Activated T-helper 1 cell treated with anti-CD3 and anti-CD28 coated beads, Interleukin-12 subunit alpha, Interleukin-12 subunit beta, Interleukin-2, Interleukin-4 antibody, amounts not matched to agents 30 ng/mL and 10 ng/mL and 1 ng/mL, durations not matched to agents 14 hours and 24 hours and 36 hours (primary cell): ENCODE data around the gene EBPL. TPM values are rescaled to one million over a fixed set of nuclear protein-coding genes. Genes with fewer than 3 reads are reported as not detected.
A peak's percentile ranks its signal among the peaks of the same experiment; 100 is the strongest.
"Not testable (repeated sequence)": the region's sequence is repeated elsewhere in the genome, so short reads cannot be mapped to it uniquely, and the experiment has no call there.

ENCODE experiments used
- DNase-seq: peaks from one replicate; pipeline ENCODE4 v3.0.0; 2021; ENCODE audit warnings: low spot score
- H3K27ac Mint-ChIP-seq: one replicate; pipeline ENCODE4 v1.8.0; 2021; ENCODE audit warnings: mild to moderate bottlenecking, mixed read lengths
- H3K27me3 Mint-ChIP-seq: one replicate; pipeline ENCODE4 v1.8.0; 2022; ENCODE audit warnings: mild to moderate bottlenecking, moderate library complexity, mixed read lengths; ENCODE audit not compliant: insufficient read depth
- H3K36me3 Mint-ChIP-seq: one replicate; pipeline ENCODE4 v1.8.0; 2021; ENCODE audit warnings: low read depth, mixed read lengths
- H3K4me1 Mint-ChIP-seq: one replicate; pipeline ENCODE4 v1.8.0; 2021; ENCODE audit warnings: low read depth, mixed read lengths
- H3K4me3 Mint-ChIP-seq: one replicate; pipeline ENCODE4 v1.8.0; 2021; ENCODE audit warnings: mild to moderate bottlenecking, moderate library complexity, mixed read lengths
- H3K9me3 Mint-ChIP-seq: one replicate; pipeline ENCODE4 v1.8.0; 2021; ENCODE audit warnings: mixed read lengths
- intact Hi-C: fragments of 100-400 bp; cut with micrococcal nuclease; formaldehyde crosslinking; loops from one replicate; pipeline ENCODE4 v1.15.1; 2024
- total RNA-seq: library from RNA; stranded (reverse); gene quantifications from 2 replicates; pipeline ENCODE4 v1.2.3, GENCODE V29; 2022

The EBPL gene
- 42.6 and 44.6 TPM in 2 replicates for total RNA-seq

DNA sequence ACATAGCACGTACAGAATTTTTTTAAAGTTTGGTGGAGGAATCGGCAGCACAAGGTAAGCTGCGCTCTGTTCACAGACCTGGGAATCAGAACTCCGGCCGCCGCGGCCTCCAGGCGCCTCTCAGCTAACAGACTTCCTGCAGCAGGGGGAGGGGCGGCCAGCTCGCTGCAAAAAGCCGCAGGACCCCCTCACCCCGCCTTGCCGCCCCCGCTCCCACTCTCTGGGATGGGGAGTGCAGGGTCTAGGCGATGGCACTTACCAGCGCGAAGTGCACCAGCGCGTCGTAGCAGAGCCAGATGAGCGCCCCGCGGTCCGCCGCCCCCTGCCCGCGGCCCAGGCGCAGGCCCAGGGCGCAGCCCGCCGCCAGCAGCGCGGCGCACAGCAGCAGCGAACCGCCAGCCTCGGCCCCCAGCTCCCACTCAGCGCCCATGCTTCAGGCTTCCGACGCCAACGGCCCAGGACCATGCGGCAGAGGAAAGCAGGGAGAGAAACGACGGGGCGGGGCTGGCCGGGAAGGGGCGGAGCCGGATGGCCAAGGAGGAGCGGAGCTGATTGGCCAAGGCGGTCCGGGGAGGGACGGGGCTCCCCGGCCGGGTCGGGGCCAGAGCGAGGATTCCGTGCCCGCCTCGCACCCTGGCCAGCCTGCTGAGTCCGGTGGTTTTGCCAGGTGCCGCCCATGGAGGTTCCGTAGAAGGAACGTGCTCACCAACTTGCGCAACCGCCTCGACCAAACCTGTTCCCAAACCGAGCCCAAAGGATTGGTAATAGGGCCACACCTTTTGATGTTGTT is at the start of gene EBPL:
EBPL (minus strand) TSS at position 492 of the 790 bp plus-strand sequence; CDS start at position 430, 62 bp downstream.
- H3K27ac Mint-ChIP-seq = peak within 1 kb of the TSS; percentile 77
- no peaks in the 10 kb centered on the region for H3K9me3 Mint-ChIP-seq
- DNase-seq = peak; percentile 83
- H3K4me1 Mint-ChIP-seq = peaks cover 34% of the 10 kb centered on the region
- peak within 1 kb of the TSS; percentile 92 for H3K4me3 Mint-ChIP-seq
- H3K27me3 Mint-ChIP-seq = no peaks in the 10 kb centered on the region
- H3K36me3 Mint-ChIP-seq = peaks cover 13% of the 10 kb centered on the region
- intact Hi-C loops = loop anchor here (1.0 to 10.0 kb wide), 6 partner anchors 8 to 394 kb away; partner anchors contain the start of genes PHF11, RCBTB1 and SPRYD7

DNA sequence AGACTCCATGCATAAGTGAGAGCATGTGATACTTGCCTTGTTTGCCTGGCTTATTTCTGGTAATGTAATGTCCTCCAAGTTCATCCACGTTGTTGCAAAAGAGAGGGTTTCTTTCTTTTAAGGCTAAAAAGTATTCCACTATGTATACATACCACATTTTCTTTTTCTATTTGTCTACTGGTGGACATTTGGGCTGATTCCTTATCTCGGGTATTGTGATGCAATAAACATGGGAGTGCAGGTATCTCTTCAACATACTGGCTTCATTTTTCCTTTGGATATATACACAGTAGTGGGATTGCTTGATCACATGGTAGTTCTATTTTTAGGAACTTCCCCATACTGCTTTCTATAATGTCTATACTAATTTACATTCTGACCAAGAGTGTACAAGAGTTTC is 49.6 kb upstream of the EBPL start:
- intact Hi-C loops = no loop called here
- no peaks in the 10 kb centered on the region for H3K9me3 Mint-ChIP-seq
- no peak for DNase-seq
- peaks cover 9% of the 10 kb centered on the region for H3K4me1 Mint-ChIP-seq
- H3K27ac Mint-ChIP-seq = no peak overlapping the region
- H3K27me3 Mint-ChIP-seq = no peaks in the 10 kb centered on the region
- H3K36me3 Mint-ChIP-seq = peaks cover 13% of the 10 kb centered on the region
- H3K4me3 Mint-ChIP-seq = no peak overlapping the region

DNA sequence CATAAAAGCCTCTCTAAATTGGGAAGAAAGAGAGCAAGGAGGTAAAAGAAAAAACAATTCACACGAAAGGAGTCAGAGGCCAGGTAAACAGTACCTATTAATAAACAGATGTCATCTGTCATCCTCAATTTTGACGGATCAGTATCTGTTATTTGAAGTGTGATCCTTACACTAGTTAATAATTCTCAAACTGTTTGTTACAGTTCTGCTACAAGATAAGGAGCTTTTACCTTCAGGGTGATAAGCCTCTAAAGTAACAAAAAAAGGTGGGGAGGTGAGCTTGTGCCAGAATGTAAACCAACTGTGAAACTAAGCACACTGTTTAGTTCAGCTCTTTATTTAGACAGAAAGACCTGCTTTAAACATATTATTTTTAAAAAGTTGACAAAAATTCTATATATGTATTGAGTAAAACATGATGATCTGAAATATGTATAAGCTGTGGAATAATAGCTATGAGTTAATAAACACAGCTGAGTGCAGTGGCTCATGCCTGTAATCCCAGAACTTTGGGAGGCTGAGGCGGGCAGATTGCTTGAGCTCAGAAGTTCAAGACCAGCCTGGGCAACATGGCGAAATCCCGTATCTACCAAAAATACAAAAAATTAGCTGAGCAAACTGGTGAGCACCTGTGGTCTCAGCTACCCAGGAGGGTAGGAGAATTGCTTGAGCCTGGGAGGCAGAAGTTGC is 48.4 kb upstream of the EBPL start:
- H3K27ac Mint-ChIP-seq = no peak overlapping the region
- H3K4me1 Mint-ChIP-seq = peaks cover 9% of the 10 kb centered on the region
- H3K27me3 Mint-ChIP-seq = no peaks in the 10 kb centered on the region
- peaks cover 9% of the 10 kb centered on the region for H3K36me3 Mint-ChIP-seq
- no peak overlapping the region for H3K4me3 Mint-ChIP-seq
- DNase-seq = no peak
- no peaks in the 10 kb centered on the region for H3K9me3 Mint-ChIP-seq
- intact Hi-C loops = no loop called here

DNA sequence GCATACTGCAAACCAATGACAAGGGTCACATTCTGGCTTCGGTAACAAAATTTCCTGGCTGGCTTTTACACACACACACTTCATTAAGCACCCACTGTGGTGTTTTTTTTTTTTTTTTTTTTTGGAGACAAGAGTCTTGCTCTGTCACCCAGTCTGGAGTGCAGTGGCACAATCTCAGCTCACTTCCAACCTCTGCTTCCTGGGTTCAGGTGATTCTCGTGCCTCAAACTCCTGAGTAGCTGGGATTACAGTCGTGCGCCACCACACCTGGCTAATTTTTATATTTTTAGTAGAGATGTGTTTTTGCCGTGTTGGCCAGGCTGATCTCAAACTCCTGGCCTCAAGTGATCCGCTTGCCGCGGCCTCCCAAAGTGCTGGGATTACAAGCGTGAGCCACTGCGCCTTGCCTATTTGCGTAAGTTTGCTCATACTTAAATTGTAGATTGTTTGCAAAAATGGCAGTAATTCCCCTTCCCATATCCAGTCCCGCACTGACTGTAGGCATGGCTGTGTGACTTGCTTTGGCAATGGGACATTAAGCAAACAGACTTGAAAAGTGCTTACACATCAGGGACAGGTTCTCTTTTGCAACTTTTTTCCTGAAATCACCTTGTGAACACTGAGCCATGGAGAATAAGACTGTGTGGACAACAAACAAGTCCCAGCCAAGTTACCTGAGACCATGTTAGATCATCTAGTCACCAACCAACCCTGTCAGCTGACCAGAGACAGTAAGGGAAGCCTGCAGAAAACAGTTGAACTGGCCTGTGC is 42.1 kb upstream of the EBPL start:
- H3K9me3 Mint-ChIP-seq = no peaks in the 10 kb centered on the region
- no peaks in the 10 kb centered on the region for H3K4me1 Mint-ChIP-seq
- no peaks in the 10 kb centered on the region for H3K27me3 Mint-ChIP-seq
- no peak for DNase-seq
- no peak overlapping the region for H3K4me3 Mint-ChIP-seq
- peaks cover 14% of the 10 kb centered on the region for H3K36me3 Mint-ChIP-seq
- intact Hi-C loops = no loop called here
- H3K27ac Mint-ChIP-seq = no peak overlapping the region

DNA sequence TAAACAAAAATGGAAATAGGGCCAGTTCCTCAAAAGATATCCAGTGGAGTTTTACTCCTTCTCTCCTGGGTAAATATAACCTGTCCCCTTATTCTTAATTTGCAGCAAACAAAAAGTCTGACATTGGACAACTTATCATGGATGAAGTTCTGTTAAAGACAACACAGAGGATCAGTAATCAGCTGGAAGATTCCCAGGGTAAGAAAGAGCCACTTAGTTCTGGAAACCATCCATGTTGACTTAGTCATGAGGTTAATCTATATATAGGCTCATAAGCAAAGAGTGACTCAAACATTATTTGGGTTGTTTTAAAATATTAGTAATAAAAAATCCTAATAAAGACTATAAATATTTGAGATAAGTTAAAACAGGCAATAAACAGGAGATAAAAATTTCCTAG is 40.5 kb upstream of the EBPL start:
- Mint-ChIP-seq H3K9me3 (no peaks in the 10 kb centered on the region), H3K27ac (no peak overlapping the region), H3K36me3 (peaks cover 18% of the 10 kb centered on the region), H3K27me3 (no peaks in the 10 kb centered on the region), H3K4me3 (no peak overlapping the region), H3K4me1 (no peaks in the 10 kb centered on the region)
- DNase-seq = no peak
- intact Hi-C loops = no loop called here

DNA sequence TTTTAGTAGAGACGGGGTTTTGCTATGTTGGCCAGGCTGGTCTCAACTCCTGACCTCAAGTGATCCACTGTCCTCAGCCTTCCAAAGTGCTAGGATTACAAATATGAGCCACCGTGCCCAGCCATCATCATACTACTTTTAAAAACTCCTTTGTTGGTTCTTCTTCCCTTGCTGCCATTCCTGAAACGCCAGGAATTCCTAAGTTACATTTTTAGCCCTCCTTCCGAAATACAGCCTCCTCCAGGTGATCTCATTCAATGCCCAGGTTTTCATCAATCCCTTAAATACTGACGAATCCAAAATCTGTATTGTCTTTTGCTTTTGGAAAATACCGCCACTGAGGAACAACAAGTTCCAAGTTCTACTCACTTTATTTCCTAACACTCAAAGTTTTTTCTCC is 25.3 kb upstream of the EBPL start:
- no peak for DNase-seq
- Mint-ChIP-seq H3K9me3 (peaks cover 24% of the 10 kb centered on the region), H3K27me3 (no peaks in the 10 kb centered on the region), H3K36me3 (peaks cover 40% of the 10 kb centered on the region), H3K4me1 (peaks cover 4% of the 10 kb centered on the region), H3K4me3 (no peak overlapping the region), H3K27ac (no peak overlapping the region)
- intact Hi-C loops = no loop called here

DNA sequence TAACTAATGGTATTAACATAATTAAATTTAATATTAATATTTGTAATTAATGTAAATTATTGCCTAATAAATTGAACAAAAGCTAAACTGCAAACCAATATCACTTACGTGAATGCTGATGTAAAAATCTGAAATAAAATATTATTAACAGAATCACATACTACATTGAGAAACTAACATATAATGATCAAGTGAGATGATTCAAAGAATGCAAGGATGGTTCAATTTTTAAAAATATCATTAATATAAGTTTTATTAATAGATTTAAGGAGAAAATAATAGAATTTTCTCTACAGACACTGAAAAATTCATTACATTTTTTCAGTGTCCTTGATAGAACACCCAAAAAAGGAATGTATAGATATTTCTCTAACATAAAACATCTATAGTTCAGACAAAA is 23.5 kb upstream of the EBPL start:
- peaks cover 44% of the 10 kb centered on the region for H3K36me3 Mint-ChIP-seq
- H3K9me3 Mint-ChIP-seq = peaks cover 24% of the 10 kb centered on the region
- peaks cover 11% of the 10 kb centered on the region for H3K4me1 Mint-ChIP-seq
- no peak overlapping the region for H3K4me3 Mint-ChIP-seq
- H3K27me3 Mint-ChIP-seq = no peaks in the 10 kb centered on the region
- intact Hi-C loops = no loop called here
- H3K27ac Mint-ChIP-seq = no peak overlapping the region
- no peak for DNase-seq

DNA sequence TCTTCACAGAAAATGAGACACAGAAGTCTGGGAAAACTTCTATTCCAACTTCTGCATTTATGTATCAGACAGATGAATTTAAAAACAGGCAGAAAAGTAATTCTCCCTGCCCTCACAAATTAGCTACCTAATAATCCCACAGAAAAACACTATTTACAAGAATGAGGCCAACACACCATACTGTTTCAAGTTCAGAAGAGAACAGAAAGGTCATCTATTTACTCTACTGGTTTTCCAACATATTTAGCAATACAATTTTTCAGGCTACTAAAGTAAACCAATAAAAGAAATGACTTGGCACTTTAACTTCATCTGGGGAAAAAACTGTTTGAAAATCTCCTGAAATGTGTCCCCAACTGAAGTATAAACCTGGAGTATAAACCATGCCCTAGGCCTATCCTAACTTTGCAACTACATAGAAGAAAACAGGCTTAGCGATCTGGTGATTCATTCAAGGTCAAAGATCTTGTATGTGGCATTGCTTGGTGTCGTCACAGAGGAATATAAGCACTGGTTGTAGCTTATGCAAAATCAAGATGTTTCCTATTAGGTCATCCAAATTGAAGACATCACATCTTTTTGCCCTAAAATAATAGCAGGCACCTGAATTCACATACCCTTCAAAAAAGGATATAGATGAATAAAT is 20.1 kb upstream of the EBPL start:
- Mint-ChIP-seq H3K9me3 (peaks cover 16% of the 10 kb centered on the region), H3K36me3 (peaks cover 41% of the 10 kb centered on the region), H3K4me1 (peaks cover 11% of the 10 kb centered on the region), H3K4me3 (no peak overlapping the region), H3K27ac (no peak overlapping the region), H3K27me3 (no peaks in the 10 kb centered on the region)
- intact Hi-C loops = no loop called here
- DNase-seq = no peak

DNA sequence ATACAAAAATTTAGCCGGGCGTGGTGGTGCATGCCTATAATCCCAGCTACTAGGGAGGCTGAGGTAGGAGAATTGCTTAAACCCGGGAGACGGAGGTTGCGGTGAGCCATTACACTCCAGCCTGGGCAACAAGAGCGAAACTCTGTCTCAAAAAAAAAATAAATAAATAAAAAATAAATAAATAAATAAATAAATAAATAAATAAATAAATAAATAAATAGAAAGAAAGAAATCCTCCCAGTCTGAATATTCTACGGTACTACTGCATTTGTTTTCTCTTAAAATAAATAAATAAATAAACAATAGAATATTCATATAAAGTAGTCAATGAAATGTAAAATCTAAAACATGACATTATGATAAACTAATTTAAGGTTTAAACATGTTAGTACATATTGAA is 13.0 kb upstream of the EBPL start:
- H3K27me3 Mint-ChIP-seq, DNase-seq, H3K27ac Mint-ChIP-seq, H3K9me3 Mint-ChIP-seq, intact Hi-C loops, H3K4me1 Mint-ChIP-seq, H3K4me3 Mint-ChIP-seq: not testable (repeated sequence)
- peaks cover 27% of the 10 kb centered on the region for H3K36me3 Mint-ChIP-seq

DNA sequence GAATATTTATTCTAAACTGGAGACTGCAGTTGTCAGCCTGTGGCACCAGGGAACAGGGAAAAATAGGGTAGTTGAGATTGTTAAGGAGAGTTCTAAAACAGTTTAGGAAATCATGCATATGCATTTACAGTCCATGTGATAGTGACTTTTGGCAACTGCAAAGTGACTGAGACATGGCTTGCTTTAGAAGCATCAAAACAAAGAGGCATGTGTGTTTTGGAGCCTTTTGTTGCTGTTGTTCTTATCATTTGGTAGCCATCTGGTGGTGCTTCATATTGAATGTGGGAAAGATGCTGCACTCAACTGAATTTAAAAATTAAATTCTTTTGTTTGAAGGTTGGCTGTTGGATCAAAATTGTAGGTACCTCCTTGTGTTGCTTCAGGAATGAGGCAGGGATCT is 10.2 kb upstream of the EBPL start:
- Mint-ChIP-seq H3K36me3 (peaks cover 20% of the 10 kb centered on the region), H3K9me3 (no peaks in the 10 kb centered on the region), H3K4me3 (no peak overlapping the region), H3K27me3 (no peaks in the 10 kb centered on the region), H3K4me1 (no peaks in the 10 kb centered on the region), H3K27ac (no peak overlapping the region)
- no peak for DNase-seq
- intact Hi-C loops = no loop called here

DNA sequence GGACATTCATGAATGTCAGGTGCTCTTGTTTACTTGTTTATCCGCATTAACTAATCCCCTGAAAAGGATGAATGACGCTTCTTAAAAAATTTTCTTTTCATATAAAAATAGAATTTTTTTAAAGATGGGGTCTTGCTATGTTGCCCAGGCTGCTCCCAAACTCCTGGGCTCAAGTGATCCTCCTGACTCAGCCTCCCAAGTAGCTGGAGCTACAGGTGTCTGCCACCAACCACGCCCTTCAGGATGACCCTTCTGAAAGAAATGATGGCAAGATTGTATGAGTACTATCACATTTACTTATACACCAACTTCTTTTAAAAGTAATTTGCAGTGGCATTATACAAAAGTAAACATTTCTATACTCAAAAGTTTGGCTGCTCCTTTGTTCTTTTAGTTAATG is 6.2 kb upstream of the EBPL start:
- Mint-ChIP-seq H3K36me3 (peaks cover 18% of the 10 kb centered on the region), H3K4me3 (no peak overlapping the region), H3K27ac (no peak overlapping the region), H3K27me3 (no peaks in the 10 kb centered on the region), H3K9me3 (no peaks in the 10 kb centered on the region), H3K4me1 (no peaks in the 10 kb centered on the region)
- intact Hi-C loops = loop anchor here (10.0 kb wide), 1 partner anchor 387 kb away; no protein-coding TSS in a partner anchor
- no peak for DNase-seq

DNA sequence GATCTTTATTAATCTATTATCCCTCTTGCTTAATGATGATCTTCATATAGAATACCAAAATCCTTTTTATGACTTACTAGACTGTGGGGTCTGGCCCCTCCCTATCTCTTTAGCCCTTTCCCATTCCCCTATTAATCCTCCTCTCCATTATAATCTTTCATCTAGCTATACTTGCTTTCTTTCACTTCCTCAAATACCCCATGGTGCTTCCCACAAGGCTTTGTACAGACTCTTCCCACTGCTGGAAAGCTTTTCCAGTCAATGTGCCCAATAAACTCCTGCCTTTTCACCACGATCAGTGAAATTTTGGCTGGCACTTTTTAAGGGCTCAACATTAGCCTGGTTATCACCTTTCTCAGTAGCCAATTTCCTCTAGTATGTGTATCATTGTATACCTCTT is 3.2 kb upstream of the EBPL start:
- no peaks in the 10 kb centered on the region for H3K27me3 Mint-ChIP-seq
- no peaks in the 10 kb centered on the region for H3K9me3 Mint-ChIP-seq
- intact Hi-C loops = loop anchor here (5.0 to 10.0 kb wide), 3 partner anchors 107 to 390 kb away; partner anchors contain the start of genes PHF11 and RCBTB1
- peaks cover 14% of the 10 kb centered on the region for H3K4me1 Mint-ChIP-seq
- H3K36me3 Mint-ChIP-seq = peaks cover 7% of the 10 kb centered on the region
- DNase-seq = no peak
- H3K27ac Mint-ChIP-seq = no peak overlapping the region
- H3K4me3 Mint-ChIP-seq = no peak overlapping the region
